WTC11 (cell line): ENCODE data around the gene PER1. TPM values are rescaled to one million over a fixed set of nuclear protein-coding genes. Genes with fewer than 3 reads are reported as not detected.

Experiments
- ATAC-seq: fragments of 200-7000 bp; cut with Tn5 transposase; 2 replicates; pipeline ENCODE4 v1.10.0; 2021; ENCODE audit warnings: mild to moderate bottlenecking, moderate library complexity
- CTCF ChIA-PET: fragments of 300-600 bp; sonication (Branson Sonifier 250); formaldehyde crosslinking; loops from one replicate; lab custom pipeline; 2021; ENCODE audit warnings: antibody characterized with exemption; lab: Charles Lee
- POLR2A ChIA-PET: fragments of 350-600 bp; sonication (Branson Sonifier 250); formaldehyde crosslinking; loops from one replicate; lab custom pipeline; 2021; ENCODE audit warnings: antibody characterized with exemption; lab: Charles Lee
- DNase-seq: peaks from one replicate; pipeline ENCODE4 v3.0.0; 2021; ENCODE audit warnings: low spot score
- H3K27ac Mint-ChIP-seq: 2 replicates; pipeline ENCODE4 v1.8.0; 2021; ENCODE audit warnings: mixed read lengths
- H3K27me3 Mint-ChIP-seq: 2 replicates; pipeline ENCODE4 v1.8.0; 2021; ENCODE audit warnings: low read depth, mild to moderate bottlenecking, moderate library complexity, mixed read lengths
- H3K36me3 Mint-ChIP-seq: 2 replicates; pipeline ENCODE4 v1.8.0; 2021; ENCODE audit warnings: mixed read lengths
- H3K4me1 Mint-ChIP-seq: 2 replicates; pipeline ENCODE4 v1.8.0; 2022; ENCODE audit warnings: mixed read lengths
- H3K4me3 Mint-ChIP-seq: 2 replicates; pipeline ENCODE4 v1.8.0; 2021; ENCODE audit warnings: mild to moderate bottlenecking, moderate library complexity, mixed read lengths
- H3K9me3 Mint-ChIP-seq: 2 replicates; pipeline ENCODE4 v1.8.0; 2021; ENCODE audit warnings: mixed read lengths
- CREM ChIP-seq: sonication (generic); formaldehyde crosslinking; IDR thresholded peaks from 2 replicates; pipeline ENCODE4 v1.8.1; 2022; ENCODE audit warnings: mild to moderate bottlenecking, missing genetic modification reagents, moderate library complexity
- IRF2 ChIP-seq: sonication (generic); formaldehyde crosslinking; IDR thresholded peaks from 2 replicates; pipeline ENCODE4 v1.8.0; 2022; ENCODE audit warnings: low read depth, missing genetic modification reagents, borderline replicate concordance
- KAT7 ChIP-seq: sonication (generic); formaldehyde crosslinking; IDR thresholded peaks from 2 replicates; pipeline ENCODE4 v1.8.1; 2023; ENCODE audit warnings: missing genetic modification reagents, mild to moderate bottlenecking, borderline replicate concordance
- NFYB ChIP-seq: sonication (generic); formaldehyde crosslinking; conservative IDR thresholded peaks from 2 replicates; pipeline ENCODE4 v1.8.0; 2022; ENCODE audit warnings: low read depth, missing genetic modification reagents
- SMAD4 ChIP-seq: sonication (generic); formaldehyde crosslinking; IDR thresholded peaks from 2 replicates; pipeline ENCODE4 v1.8.0; 2022; ENCODE audit warnings: mild to moderate bottlenecking, missing genetic modification reagents
- TCF7 ChIP-seq: sonication (generic); formaldehyde crosslinking; IDR thresholded peaks from 2 replicates; pipeline ENCODE4 v1.8.0; 2022; ENCODE audit warnings: mild to moderate bottlenecking, low read depth, missing genetic modification reagents, moderate library complexity
- ZNF121 ChIP-seq: sonication (generic); formaldehyde crosslinking; IDR thresholded peaks from 2 replicates; pipeline ENCODE4 v1.8.0; 2023; ENCODE audit warnings: missing genetic modification reagents
- ZNF263 ChIP-seq: sonication (generic); formaldehyde crosslinking; IDR thresholded peaks from 2 replicates; pipeline ENCODE4 v1.8.1; 2022; ENCODE audit warnings: low read depth, mild to moderate bottlenecking, moderate library complexity, missing genetic modification reagents
- ZNF423 ChIP-seq: fragments of 250-450 bp; sonication (Bioruptor Pico); IDR thresholded peaks from 2 replicates; pipeline ENCODE4 v2.1.2; 2022; ENCODE audit warnings: mild to moderate bottlenecking, moderate library complexity
- total RNA-seq: library from RNA; stranded (reverse); gene quantifications from 3 replicates; pipeline ENCODE4 v1.2.3, GENCODE V29; 2021
- TF ChIP-seq, protein P1 (sequence below): sonication (generic); formaldehyde crosslinking; IDR thresholded peaks from 2 replicates; pipeline ENCODE4 v1.8.0; 2022; ENCODE audit warnings: missing genetic modification reagents
- TF ChIP-seq, protein P2 (sequence below): sonication (generic); formaldehyde crosslinking; IDR thresholded peaks from 2 replicates; pipeline ENCODE4 v1.8.0; 2022; ENCODE audit warnings: mild to moderate bottlenecking, missing genetic modification reagents
- TF ChIP-seq, protein P3 (sequence below): fragments of 250-450 bp; sonication (Bioruptor Pico); IDR thresholded peaks from 2 replicates; pipeline ENCODE4 v2.1.2; 2022; ENCODE audit warnings: mild to moderate bottlenecking, moderate library complexity
- TF ChIP-seq, protein P4 (sequence below): sonication (generic); formaldehyde crosslinking; IDR thresholded peaks from 2 replicates; pipeline ENCODE4 v1.8.0; 2022; ENCODE audit warnings: mild to moderate bottlenecking, missing genetic modification reagents
- TF ChIP-seq, protein P5 (sequence below): sonication (generic); formaldehyde crosslinking; IDR thresholded peaks from 2 replicates; pipeline ENCODE4 v1.8.0; 2023; ENCODE audit warnings: mild to moderate bottlenecking, missing genetic modification reagents
- TF ChIP-seq, protein P6 (sequence below): sonication (generic); formaldehyde crosslinking; IDR thresholded peaks from 2 replicates; pipeline ENCODE4 v1.8.1; 2023; ENCODE audit warnings: mild to moderate bottlenecking, missing genetic modification reagents
- TF ChIP-seq, protein P7 (sequence below): sonication (generic); formaldehyde crosslinking; IDR thresholded peaks from 2 replicates; pipeline ENCODE4 v1.8.0; 2022; ENCODE audit warnings: mild to moderate bottlenecking, missing genetic modification reagents
- TF ChIP-seq, protein P8 (sequence below): sonication (generic); formaldehyde crosslinking; IDR thresholded peaks from 2 replicates; pipeline ENCODE4 v1.8.1; 2022; ENCODE audit warnings: mild to moderate bottlenecking, moderate library complexity, missing genetic modification reagents

PER1 gene
- total RNA-seq, 1 experiment from 2014 or later = 46.9 TPM

DNA sequence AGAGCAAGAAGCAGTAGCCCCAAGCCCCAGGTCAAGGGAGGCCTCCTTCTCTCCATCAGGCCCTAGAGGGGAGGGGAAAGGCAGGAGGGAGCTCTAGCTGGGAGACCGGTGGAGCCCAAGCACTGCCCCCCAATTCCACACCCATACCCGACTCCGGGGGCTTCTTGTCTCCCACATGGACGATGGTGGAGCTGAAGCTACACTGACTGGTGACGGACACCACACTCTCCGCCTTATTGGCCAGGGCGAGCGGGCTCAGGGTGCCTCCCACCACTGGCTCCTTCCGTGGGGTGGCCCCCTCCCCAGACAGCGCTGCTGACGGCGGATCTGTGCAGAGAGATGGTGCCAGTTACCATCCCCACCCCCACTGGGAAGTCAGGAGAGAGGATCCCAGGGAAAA, 6.4 kb downstream of the PER1 start:
- ChIA-PET CTCF (no interaction called here), POLR2A (interaction anchor here (0.6 kb wide), 1 partner anchor 31 kb away, joined by 3 read pairs; no protein-coding TSS in a partner anchor)
- Mint-ChIP-seq H3K27ac (no peak overlapping the region), H3K4me1 (no peaks in the 10 kb centered on the region), H3K36me3 (peaks cover 44% of the 10 kb centered on the region), H3K9me3 (no peaks in the 10 kb centered on the region), H3K27me3 (no peaks in the 10 kb centered on the region), H3K4me3 (no peak overlapping the region)
- no peak for ATAC-seq
- TF ChIP-seq, protein P1, sequence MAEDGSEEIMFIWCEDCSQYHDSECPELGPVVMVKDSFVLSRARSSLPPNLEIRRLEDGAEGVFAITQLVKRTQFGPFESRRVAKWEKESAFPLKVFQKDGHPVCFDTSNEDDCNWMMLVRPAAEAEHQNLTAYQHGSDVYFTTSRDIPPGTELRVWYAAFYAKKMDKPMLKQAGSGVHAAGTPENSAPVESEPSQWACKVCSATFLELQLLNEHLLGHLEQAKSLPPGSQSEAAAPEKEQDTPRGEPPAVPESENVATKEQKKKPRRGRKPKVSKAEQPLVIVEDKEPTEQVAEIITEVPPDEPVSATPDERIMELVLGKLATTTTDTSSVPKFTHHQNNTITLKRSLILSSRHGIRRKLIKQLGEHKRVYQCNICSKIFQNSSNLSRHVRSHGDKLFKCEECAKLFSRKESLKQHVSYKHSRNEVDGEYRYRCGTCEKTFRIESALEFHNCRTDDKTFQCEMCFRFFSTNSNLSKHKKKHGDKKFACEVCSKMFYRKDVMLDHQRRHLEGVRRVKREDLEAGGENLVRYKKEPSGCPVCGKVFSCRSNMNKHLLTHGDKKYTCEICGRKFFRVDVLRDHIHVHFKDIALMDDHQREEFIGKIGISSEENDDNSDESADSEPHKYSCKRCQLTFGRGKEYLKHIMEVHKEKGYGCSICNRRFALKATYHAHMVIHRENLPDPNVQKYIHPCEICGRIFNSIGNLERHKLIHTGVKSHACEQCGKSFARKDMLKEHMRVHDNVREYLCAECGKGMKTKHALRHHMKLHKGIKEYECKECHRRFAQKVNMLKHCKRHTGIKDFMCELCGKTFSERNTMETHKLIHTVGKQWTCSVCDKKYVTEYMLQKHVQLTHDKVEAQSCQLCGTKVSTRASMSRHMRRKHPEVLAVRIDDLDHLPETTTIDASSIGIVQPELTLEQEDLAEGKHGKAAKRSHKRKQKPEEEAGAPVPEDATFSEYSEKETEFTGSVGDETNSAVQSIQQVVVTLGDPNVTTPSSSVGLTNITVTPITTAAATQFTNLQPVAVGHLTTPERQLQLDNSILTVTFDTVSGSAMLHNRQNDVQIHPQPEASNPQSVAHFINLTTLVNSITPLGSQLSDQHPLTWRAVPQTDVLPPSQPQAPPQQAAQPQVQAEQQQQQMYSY (CRISPR knock-in tag) = no peak
- TF ChIP-seq TCF7 (no peak), ZNF423 (CRISPR knock-in tag) (no peak), ZNF263 (no peak), ZNF121 (CRISPR knock-in tag) (no peak), IRF2 (CRISPR knock-in tag) (no peak)
- TF ChIP-seq, protein P2, sequence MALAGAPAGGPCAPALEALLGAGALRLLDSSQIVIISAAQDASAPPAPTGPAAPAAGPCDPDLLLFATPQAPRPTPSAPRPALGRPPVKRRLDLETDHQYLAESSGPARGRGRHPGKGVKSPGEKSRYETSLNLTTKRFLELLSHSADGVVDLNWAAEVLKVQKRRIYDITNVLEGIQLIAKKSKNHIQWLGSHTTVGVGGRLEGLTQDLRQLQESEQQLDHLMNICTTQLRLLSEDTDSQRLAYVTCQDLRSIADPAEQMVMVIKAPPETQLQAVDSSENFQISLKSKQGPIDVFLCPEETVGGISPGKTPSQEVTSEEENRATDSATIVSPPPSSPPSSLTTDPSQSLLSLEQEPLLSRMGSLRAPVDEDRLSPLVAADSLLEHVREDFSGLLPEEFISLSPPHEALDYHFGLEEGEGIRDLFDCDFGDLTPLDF (CRISPR knock-in tag) = no peak
- TF ChIP-seq, protein P3, sequence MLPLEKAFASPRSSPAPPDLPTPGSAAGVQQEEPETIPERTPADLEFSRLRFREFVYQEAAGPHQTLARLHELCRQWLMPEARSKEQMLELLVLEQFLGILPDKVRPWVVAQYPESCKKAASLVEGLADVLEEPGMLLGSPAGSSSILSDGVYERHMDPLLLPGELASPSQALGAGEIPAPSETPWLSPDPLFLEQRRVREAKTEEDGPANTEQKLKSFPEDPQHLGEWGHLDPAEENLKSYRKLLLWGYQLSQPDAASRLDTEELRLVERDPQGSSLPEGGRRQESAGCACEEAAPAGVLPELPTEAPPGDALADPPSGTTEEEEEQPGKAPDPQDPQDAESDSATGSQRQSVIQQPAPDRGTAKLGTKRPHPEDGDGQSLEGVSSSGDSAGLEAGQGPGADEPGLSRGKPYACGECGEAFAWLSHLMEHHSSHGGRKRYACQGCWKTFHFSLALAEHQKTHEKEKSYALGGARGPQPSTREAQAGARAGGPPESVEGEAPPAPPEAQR (CRISPR knock-in tag) = no peak
- TF ChIP-seq, protein P4, sequence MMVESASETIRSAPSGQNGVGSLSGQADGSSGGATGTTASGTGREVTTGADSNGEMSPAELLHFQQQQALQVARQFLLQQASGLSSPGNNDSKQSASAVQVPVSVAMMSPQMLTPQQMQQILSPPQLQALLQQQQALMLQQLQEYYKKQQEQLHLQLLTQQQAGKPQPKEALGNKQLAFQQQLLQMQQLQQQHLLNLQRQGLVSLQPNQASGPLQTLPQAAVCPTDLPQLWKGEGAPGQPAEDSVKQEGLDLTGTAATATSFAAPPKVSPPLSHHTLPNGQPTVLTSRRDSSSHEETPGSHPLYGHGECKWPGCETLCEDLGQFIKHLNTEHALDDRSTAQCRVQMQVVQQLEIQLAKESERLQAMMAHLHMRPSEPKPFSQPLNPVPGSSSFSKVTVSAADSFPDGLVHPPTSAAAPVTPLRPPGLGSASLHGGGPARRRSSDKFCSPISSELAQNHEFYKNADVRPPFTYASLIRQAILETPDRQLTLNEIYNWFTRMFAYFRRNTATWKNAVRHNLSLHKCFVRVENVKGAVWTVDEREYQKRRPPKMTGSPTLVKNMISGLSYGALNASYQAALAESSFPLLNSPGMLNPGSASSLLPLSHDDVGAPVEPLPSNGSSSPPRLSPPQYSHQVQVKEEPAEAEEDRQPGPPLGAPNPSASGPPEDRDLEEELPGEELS = no peak
- TF ChIP-seq, protein P5, sequence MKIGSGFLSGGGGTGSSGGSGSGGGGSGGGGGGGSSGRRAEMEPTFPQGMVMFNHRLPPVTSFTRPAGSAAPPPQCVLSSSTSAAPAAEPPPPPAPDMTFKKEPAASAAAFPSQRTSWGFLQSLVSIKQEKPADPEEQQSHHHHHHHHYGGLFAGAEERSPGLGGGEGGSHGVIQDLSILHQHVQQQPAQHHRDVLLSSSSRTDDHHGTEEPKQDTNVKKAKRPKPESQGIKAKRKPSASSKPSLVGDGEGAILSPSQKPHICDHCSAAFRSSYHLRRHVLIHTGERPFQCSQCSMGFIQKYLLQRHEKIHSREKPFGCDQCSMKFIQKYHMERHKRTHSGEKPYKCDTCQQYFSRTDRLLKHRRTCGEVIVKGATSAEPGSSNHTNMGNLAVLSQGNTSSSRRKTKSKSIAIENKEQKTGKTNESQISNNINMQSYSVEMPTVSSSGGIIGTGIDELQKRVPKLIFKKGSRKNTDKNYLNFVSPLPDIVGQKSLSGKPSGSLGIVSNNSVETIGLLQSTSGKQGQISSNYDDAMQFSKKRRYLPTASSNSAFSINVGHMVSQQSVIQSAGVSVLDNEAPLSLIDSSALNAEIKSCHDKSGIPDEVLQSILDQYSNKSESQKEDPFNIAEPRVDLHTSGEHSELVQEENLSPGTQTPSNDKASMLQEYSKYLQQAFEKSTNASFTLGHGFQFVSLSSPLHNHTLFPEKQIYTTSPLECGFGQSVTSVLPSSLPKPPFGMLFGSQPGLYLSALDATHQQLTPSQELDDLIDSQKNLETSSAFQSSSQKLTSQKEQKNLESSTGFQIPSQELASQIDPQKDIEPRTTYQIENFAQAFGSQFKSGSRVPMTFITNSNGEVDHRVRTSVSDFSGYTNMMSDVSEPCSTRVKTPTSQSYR = no peak
- TF ChIP-seq, protein P6, sequence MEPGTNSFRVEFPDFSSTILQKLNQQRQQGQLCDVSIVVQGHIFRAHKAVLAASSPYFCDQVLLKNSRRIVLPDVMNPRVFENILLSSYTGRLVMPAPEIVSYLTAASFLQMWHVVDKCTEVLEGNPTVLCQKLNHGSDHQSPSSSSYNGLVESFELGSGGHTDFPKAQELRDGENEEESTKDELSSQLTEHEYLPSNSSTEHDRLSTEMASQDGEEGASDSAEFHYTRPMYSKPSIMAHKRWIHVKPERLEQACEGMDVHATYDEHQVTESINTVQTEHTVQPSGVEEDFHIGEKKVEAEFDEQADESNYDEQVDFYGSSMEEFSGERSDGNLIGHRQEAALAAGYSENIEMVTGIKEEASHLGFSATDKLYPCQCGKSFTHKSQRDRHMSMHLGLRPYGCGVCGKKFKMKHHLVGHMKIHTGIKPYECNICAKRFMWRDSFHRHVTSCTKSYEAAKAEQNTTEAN = no peak
- no peak for DNase-seq

DNA sequence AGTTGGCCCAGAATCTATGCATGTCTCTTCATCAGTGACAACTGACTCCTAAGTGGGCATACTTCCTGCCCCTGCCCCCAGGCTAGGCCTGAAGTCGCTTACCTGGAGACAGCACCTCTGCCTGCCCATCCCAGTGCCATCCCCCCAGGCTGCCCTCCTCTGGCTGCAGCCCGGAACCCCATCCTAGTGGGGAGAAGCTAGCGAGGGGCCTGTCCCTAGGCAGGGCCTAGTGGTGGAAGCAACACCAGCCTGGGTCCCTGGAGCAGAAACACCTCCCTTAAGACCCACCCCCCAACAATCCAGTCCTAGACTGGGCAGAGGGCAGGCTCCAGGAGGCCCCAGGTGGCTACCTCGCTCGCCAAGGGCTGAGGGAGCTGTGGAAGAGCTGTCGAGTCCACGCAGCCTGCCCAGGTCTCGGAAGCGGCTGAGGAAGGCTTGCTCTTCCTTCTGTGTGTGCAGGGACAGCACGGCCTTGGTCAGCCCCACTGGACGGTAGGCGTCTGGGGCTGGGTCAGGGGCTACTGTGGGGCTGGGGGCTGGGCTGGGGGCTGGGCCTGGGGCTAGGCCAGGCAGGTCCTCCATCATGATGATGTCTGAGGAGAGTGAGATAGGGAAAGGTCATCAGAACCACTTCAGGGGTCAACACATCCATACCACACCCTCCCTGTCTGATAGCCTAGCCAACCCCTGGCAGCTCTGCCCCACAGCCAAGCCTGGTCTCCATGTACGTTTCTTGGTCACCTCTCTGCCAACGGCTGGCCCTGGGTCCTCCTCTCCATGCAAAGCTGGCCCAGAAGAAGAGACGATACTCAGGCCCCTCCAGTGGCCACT, 7.6 kb downstream of the PER1 start:
- ChIA-PET POLR2A (no interaction called here), CTCF (no interaction called here)
- Mint-ChIP-seq H3K9me3 (no peaks in the 10 kb centered on the region), H3K36me3 (peaks cover 44% of the 10 kb centered on the region), H3K27me3 (no peaks in the 10 kb centered on the region), H3K4me1 (no peaks in the 10 kb centered on the region), H3K27ac (no peak overlapping the region), H3K4me3 (no peak overlapping the region)
- DNase-seq (no peak), ATAC-seq (no peak)
- TF ChIP-seq, protein P4 = no peak
- TF ChIP-seq CREM (no peak), SMAD4 (CRISPR knock-in tag) (no peak), KAT7 (no peak), NFYB (CRISPR knock-in tag) (no peak)
- TF ChIP-seq, protein P7, sequence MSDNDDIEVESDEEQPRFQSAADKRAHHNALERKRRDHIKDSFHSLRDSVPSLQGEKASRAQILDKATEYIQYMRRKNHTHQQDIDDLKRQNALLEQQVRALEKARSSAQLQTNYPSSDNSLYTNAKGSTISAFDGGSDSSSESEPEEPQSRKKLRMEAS (CRISPR knock-in tag) = no peak
- TF ChIP-seq, protein P8, sequence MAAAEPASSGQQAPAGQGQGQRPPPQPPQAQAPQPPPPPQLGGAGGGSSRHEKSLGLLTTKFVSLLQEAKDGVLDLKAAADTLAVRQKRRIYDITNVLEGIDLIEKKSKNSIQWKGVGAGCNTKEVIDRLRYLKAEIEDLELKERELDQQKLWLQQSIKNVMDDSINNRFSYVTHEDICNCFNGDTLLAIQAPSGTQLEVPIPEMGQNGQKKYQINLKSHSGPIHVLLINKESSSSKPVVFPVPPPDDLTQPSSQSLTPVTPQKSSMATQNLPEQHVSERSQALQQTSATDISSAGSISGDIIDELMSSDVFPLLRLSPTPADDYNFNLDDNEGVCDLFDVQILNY (CRISPR knock-in tag) = no peak
